Measurements from ENCODE around the gene TMEM255B.
"Not testable (repeated sequence)": the region's sequence is repeated elsewhere in the genome, so short reads cannot be mapped to it uniquely, and the experiment has no call there.

TMEM255B gene

GRCh38 chr13:113825841-113826240 lies 66.8 kb downstream of the TMEM255B start:
- TF ChIP-seq, protein P1, sequence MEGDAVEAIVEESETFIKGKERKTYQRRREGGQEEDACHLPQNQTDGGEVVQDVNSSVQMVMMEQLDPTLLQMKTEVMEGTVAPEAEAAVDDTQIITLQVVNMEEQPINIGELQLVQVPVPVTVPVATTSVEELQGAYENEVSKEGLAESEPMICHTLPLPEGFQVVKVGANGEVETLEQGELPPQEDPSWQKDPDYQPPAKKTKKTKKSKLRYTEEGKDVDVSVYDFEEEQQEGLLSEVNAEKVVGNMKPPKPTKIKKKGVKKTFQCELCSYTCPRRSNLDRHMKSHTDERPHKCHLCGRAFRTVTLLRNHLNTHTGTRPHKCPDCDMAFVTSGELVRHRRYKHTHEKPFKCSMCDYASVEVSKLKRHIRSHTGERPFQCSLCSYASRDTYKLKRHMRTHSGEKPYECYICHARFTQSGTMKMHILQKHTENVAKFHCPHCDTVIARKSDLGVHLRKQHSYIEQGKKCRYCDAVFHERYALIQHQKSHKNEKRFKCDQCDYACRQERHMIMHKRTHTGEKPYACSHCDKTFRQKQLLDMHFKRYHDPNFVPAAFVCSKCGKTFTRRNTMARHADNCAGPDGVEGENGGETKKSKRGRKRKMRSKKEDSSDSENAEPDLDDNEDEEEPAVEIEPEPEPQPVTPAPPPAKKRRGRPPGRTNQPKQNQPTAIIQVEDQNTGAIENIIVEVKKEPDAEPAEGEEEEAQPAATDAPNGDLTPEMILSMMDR (IDR thresholded peaks at IDR 0.05; ENCODE audit: low read length) = no peak
- TF ChIP-seq EZH2 (IDR thresholded peaks at IDR 0.05; ENCODE audit: borderline replicate concordance, low read length) = no peak
- no peaks in the 10 kb centered on the region for H3K79me2 ChIP-seq (ENCODE audit: insufficient read depth, low read length)
- no peaks in the 10 kb centered on the region for H4K20me1 ChIP-seq (ENCODE audit: insufficient read depth, low read length)
- no peak overlapping the region for H2AFZ ChIP-seq (ENCODE audit: low read length)
- peaks cover 46% of the 10 kb centered on the region for H3K36me3 ChIP-seq (ENCODE audit: insufficient read depth, low read length)
- no peaks in the 10 kb centered on the region for H3K4me1 ChIP-seq (ENCODE audit: insufficient read depth, low read length, severe bottlenecking)
- H3K4me2 ChIP-seq (ENCODE audit: low read length) = no peak overlapping the region
- H3K9ac ChIP-seq (ENCODE audit: low read length) = no peak overlapping the region
- no peaks in the 10 kb centered on the region for H3K9me2 ChIP-seq (ENCODE audit: low read depth, low read length)
- H3K27ac ChIP-seq (ENCODE audit: low read depth, low read length, poor library complexity, severe bottlenecking) = no peak overlapping the region
- H3K4me3 ChIP-seq (ENCODE audit: low read depth, low read length, poor library complexity, severe bottlenecking) = no peak overlapping the region
- no peaks in the 10 kb centered on the region for H3F3A ChIP-seq (ENCODE audit: insufficient read depth, low read length)
- H3K9me3 ChIP-seq (ENCODE audit: low read length) = no peaks in the 10 kb centered on the region
- no peaks in the 10 kb centered on the region for H3K27me3 ChIP-seq (ENCODE audit: insufficient read depth, low read length)

DNA sequence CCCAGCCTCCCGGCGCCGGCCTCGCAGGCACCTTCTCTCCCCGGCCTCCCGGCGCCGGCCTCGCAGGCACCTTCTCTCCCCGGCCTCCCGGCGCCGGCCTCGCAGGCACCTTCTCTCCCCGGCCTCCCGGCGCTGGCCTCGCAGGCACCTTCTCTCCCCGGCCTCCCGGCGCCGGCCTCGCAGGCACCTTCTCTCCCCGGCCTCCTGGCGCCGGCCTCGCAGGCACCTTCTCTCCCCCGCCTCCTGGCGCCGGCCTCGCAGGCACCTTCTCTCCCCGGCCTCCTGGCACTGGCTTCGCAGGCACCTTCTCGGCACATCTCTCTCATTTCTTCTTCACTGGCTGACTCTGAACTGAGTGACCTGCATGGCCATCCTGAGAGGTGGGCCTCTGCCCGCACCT lies 67.4 kb downstream of the TMEM255B start:
- H3K4me1 ChIP-seq (ENCODE audit: insufficient read depth, low read length, severe bottlenecking); H3K27ac ChIP-seq (ENCODE audit: low read depth, low read length, poor library complexity, severe bottlenecking); H3K79me2 ChIP-seq (ENCODE audit: insufficient read depth, low read length); H3K9me2 ChIP-seq (ENCODE audit: low read depth, low read length); H3K4me2 ChIP-seq (ENCODE audit: low read length); H2AFZ ChIP-seq (ENCODE audit: low read length); H3K4me3 ChIP-seq (ENCODE audit: low read depth, low read length, poor library complexity, severe bottlenecking); H3K9me3 ChIP-seq (ENCODE audit: low read length); H3F3A ChIP-seq (ENCODE audit: insufficient read depth, low read length); H3K9ac ChIP-seq (ENCODE audit: low read length); H4K20me1 ChIP-seq (ENCODE audit: insufficient read depth, low read length); H3K27me3 ChIP-seq (ENCODE audit: insufficient read depth, low read length): not testable (repeated sequence)
- peaks cover 40% of the 10 kb centered on the region for H3K36me3 ChIP-seq (ENCODE audit: insufficient read depth, low read length)

- Histone ChIP-seq H2AFZ (ENCODE audit: low read length) (no peak overlapping the region), H3K9me3 (ENCODE audit: low read length) (no peaks in the 10 kb centered on the region), H3K27ac (ENCODE audit: low read depth, low read length, poor library complexity, severe bottlenecking) (no peak overlapping the region), H3K4me1 (ENCODE audit: insufficient read depth, low read length, severe bottlenecking) (no peaks in the 10 kb centered on the region), H3K9ac (ENCODE audit: low read length) (no peak overlapping the region), H4K20me1 (ENCODE audit: insufficient read depth, low read length) (no peaks in the 10 kb centered on the region), H3K9me2 (ENCODE audit: low read depth, low read length) (no peaks in the 10 kb centered on the region), H3K4me3 (ENCODE audit: low read depth, low read length, poor library complexity, severe bottlenecking) (no peak overlapping the region), H3K4me2 (ENCODE audit: low read length) (no peak overlapping the region), H3K36me3 (ENCODE audit: insufficient read depth, low read length) (peaks cover 35% of the 10 kb centered on the region), H3K79me2 (ENCODE audit: insufficient read depth, low read length) (no peaks in the 10 kb centered on the region), H3K27me3 (ENCODE audit: insufficient read depth, low read length) (no peaks in the 10 kb centered on the region), H3F3A (ENCODE audit: insufficient read depth, low read length) (no peaks in the 10 kb centered on the region)
- TF ChIP-seq, protein P1 (IDR thresholded peaks at IDR 0.05; ENCODE audit: low read length) = no peak
- TF ChIP-seq EZH2 (IDR thresholded peaks at IDR 0.05; ENCODE audit: borderline replicate concordance, low read length) = no peak
Observed at GRCh38 chr13:113827021-113827420, 68.0 kb downstream of the TMEM255B start.

GRCh38 chr13:113828282-113828825 lies 69.3 kb downstream of the TMEM255B start:
- no peaks in the 10 kb centered on the region for H3K27me3 ChIP-seq (ENCODE audit: insufficient read depth, low read length)
- H3F3A ChIP-seq (ENCODE audit: insufficient read depth, low read length) = no peaks in the 10 kb centered on the region
- H3K9ac ChIP-seq (ENCODE audit: low read length) = no peak overlapping the region
- no peaks in the 10 kb centered on the region for H3K9me3 ChIP-seq (ENCODE audit: low read length)
- H2AFZ ChIP-seq (ENCODE audit: low read length) = no peak overlapping the region
- H3K4me3 ChIP-seq (ENCODE audit: low read depth, low read length, poor library complexity, severe bottlenecking) = no peak overlapping the region
- H3K27ac ChIP-seq (ENCODE audit: low read depth, low read length, poor library complexity, severe bottlenecking) = no peak overlapping the region
- H3K4me1 ChIP-seq (ENCODE audit: insufficient read depth, low read length, severe bottlenecking) = no peaks in the 10 kb centered on the region
- no peaks in the 10 kb centered on the region for H3K9me2 ChIP-seq (ENCODE audit: low read depth, low read length)
- no peak overlapping the region for H3K4me2 ChIP-seq (ENCODE audit: low read length)
- no peaks in the 10 kb centered on the region for H3K79me2 ChIP-seq (ENCODE audit: insufficient read depth, low read length)
- H4K20me1 ChIP-seq (ENCODE audit: insufficient read depth, low read length) = no peaks in the 10 kb centered on the region
- peaks cover 30% of the 10 kb centered on the region for H3K36me3 ChIP-seq (ENCODE audit: insufficient read depth, low read length)
- no peak for TF ChIP-seq EZH2 (IDR thresholded peaks at IDR 0.05; ENCODE audit: borderline replicate concordance, low read length)
- TF ChIP-seq, protein P1 (IDR thresholded peaks at IDR 0.05; ENCODE audit: low read length) = no peak

DNA sequence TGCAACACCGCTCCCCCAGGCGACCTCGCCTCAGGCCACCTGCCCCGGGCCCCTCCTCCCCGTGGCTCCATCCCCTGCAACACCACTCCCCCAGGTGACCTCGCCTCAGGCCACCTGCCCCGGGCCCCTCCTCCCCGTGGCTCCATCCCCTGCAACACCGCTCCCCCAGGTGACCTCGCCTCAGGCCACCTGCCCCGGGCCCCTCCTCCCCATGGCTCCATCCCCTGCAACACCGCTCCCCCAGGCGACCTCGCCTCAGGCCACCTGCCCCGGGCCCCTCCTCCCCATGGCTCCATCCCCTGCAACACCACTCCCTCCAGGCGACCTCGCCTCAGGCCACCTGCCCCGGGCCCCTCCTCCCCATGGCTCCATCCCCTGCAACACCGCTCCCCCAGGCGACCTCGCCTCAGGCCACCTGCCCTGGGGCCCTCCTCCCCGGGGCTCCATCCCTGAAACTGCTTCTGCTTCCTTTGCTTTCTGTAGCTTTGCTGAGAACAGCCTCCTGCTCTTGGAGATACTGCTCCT lies 71.5 kb downstream of the TMEM255B start:
- not testable (repeated sequence) for H3K4me1 ChIP-seq (ENCODE audit: insufficient read depth, low read length, severe bottlenecking); H3K4me3 ChIP-seq (ENCODE audit: low read depth, low read length, poor library complexity, severe bottlenecking); H2AFZ ChIP-seq (ENCODE audit: low read length); H4K20me1 ChIP-seq (ENCODE audit: insufficient read depth, low read length); H3K27ac ChIP-seq (ENCODE audit: low read depth, low read length, poor library complexity, severe bottlenecking); H3F3A ChIP-seq (ENCODE audit: insufficient read depth, low read length); H3K27me3 ChIP-seq (ENCODE audit: insufficient read depth, low read length); H3K79me2 ChIP-seq (ENCODE audit: insufficient read depth, low read length); H3K9me2 ChIP-seq (ENCODE audit: low read depth, low read length); H3K9me3 ChIP-seq (ENCODE audit: low read length); H3K4me2 ChIP-seq (ENCODE audit: low read length); H3K9ac ChIP-seq (ENCODE audit: low read length)
- H3K36me3 ChIP-seq (ENCODE audit: insufficient read depth, low read length) = peaks cover 33% of the 10 kb centered on the region

Measured in OCI-LY1 (cell line).